HS-5 (cell line): ENCODE measurements around the gene ZBTB46.
"Not testable (repeated sequence)": the region's sequence is repeated elsewhere in the genome, so short reads cannot be mapped to it uniquely, and the experiment has no call there.

Experiments
- DNase-seq: peaks from one replicate; pipeline ENCODE4 v3.0.0-alpha.2; 2012; ENCODE audit warnings: low read depth

ZBTB46 gene

GRCh38 chr20:63830841-63831588 is at the start of gene ZBTB46:
TSS of gene ZBTB46 (minus strand) at chr20:63831264. CDS start at chr20:63790757, 40,507 bp downstream.
- DNase-seq: no peak

DNA sequence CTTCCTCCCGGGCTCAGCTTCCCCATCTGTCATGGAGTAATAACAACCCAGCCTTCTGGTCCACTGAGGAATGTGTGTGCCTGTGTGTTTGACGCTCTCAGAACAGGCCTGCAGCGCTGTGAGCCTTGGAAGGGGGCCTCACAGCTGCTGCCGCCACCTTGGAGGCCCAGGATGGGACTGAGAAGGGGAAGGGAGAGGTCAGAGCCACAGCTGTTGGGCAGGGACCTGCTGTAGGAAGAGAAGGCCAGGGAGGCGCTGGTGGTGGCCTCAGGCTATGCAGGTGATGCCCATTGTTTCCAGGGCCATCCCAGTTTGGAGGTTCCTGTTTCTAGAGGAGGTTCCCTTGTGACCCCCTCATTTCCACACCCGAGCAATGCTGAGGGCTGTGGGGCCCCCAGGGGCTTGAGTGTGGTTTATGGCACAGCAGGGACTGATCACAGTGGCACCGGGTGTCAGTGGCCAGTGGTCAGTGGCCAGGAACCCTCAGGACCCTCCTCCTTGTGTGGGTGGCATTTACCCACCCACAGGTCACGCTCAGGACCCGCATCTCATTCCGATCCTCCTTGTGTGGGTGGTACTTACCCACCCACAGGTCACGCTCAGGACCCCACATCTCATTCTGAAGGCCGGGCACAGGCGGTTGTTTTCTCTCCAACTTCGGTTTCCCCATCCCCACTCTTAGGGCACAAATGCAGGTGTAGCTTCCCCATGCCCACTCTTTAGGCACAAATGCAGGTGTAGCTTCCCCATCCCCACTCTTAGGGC is 48.0 kb upstream of the ZBTB46 start:
- DNase-seq: no peak

- DNase-seq: no peak
Measured at GRCh38 chr20:63877755-63878470, 46.8 kb upstream of the ZBTB46 start.

DNA sequence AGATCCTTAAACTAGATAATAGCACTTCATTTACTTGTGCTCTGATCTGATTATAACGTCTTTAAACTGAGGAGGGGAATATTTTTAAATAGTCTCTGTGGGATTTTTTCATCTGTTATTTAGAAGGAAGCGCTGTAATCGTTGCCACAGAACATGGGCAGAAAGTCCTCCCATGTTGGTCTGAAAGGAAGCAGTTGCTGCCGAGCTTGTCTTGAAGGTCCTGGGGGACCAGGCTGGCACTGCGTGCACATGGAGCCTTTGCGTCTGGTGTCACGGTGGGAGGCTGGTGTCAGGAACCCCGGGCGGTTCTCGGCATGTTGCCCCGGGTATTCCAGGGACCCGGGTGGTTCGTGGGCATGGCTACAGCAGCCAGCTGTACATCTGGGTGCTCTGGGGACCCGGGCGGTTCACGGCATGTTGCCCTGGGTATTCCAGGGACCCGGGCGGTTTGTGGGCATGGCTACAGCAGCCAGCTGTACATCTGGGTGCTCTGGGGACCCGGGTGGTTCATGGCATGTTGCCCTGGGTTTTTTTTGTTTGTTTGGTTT is 45.5 kb upstream of the ZBTB46 start:
- no peak for DNase-seq

- DNase-seq: not testable (repeated sequence)
Measured at GRCh38 chr20:63874241-63874640, 43.2 kb upstream of the ZBTB46 start.

- DNase-seq: peak; percentile 84
Measured at GRCh38 chr20:63873477-63873971, 42.5 kb upstream of the ZBTB46 start.

DNA sequence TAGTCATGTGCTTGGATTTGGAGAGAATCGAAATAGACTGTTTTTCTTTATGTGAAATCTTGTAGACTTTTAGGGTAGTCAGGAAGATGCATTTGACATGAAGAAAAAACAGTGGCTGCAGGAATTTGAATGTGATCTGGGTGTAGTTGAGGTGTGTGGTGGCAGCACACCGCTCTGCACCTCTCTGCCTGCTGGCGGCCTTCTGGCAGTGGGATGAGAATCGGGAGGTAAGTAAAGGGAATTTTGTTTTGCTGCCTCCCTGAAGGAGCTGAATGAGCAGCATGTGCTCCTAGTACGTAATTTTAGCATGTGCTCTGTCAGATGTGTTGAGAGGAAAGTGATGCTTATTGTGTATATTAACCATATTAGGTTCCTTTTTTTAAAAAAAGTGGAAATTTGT is 37.2 kb upstream of the ZBTB46 start:
- DNase-seq: no peak

GRCh38 chr20:63867042-63867441 is 36.0 kb upstream of the ZBTB46 start:
- DNase-seq: not testable (repeated sequence)

- peak; percentile 98 for DNase-seq
Measured at GRCh38 chr20:63864978-63865640, 34.0 kb upstream of the ZBTB46 start, which contains the start of gene TPD52L2. TSS of gene TPD52L2 (plus strand) at chr20:63865270. CDS start at chr20:63865366, 96 bp downstream.

DNA sequence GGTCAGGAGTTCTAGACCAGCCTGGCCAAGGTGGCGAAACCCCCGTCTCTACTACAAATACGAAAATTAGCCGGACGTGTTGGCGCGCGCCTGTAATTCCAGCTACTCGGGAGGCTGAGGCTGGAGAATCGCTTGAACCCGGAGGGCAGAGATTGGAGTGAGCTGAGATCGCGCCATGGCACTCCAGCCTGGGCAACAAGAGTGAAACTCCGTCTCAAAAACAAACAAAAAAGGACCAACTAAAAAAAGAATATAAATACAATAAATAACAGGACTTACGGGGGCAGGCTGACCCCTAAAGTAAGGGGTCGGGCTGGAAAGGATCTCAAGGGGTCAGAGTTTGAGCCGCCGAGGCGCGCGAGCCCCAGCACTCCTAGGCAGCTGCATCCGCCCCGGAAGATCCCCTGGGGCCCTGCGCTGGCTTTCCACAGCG is 33.5 kb upstream of the ZBTB46 start:
- no peak for DNase-seq

GRCh38 chr20:63863798-63864544 is 32.9 kb upstream of the ZBTB46 start:
- peak; percentile 70 for DNase-seq

- no peak for DNase-seq
Measured at GRCh38 chr20:63863021-63863797, 32.1 kb upstream of the ZBTB46 start.

- DNase-seq: no peak
Measured at GRCh38 chr20:63861981-63862901, 31.2 kb upstream of the ZBTB46 start.

GRCh38 chr20:63861365-63861934 is 30.4 kb upstream of the ZBTB46 start, which contains the start of gene ABHD16B:
TSS of gene ABHD16B (plus strand) at chr20:63861498. CDS start at chr20:63861541, 43 bp downstream.
- DNase-seq: no peak

DNA sequence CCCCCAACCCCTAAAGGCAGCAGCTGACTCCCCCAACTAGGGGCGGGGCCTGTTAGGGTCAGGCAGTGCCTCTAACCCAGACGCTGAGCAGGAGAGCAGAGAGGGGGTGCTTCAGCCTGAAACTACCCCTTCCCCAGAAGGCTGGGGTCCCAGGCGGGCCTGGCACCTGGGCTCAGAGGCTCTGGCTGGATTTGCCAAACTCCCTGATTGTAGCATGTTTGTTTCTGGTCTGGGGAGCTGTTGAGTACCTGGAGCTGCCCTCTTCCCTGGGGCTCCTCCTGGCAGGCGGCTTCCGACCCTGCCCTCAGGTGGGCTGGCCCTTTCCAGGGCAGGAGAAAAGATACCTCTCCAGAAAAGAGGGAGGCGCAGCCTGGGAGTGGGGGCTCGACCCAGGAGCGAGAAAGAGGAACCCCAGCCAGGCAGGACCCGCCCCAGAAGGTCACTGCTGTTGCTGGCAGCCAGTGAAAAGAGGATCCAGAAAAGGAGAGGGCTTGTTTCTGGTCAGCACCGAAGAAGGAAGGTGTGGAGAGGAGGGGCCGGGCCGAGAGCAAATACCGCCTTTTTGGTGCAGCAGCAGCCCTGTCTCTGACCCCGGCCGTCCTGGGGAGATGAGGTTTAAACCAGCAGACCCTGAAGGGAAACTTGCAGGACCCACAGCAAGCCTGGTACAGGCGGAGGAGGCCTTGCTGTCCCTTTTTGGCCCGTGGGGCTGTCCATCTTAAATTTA is 29.4 kb upstream of the ZBTB46 start:
- no peak for DNase-seq

- DNase-seq: no peak
Measured at GRCh38 chr20:63859166-63859699, 28.2 kb upstream of the ZBTB46 start.

- no peak for DNase-seq
Measured at GRCh38 chr20:63858393-63859165, 27.5 kb upstream of the ZBTB46 start.
